ENCODE results near the gene ATXN1.
"Not testable (repeated sequence)": the region's sequence is repeated elsewhere in the genome, so short reads cannot be mapped to it uniquely, and the experiment has no call there.

ATXN1 gene

GRCh38 chr6:16391451-16391912 is 369.8 kb downstream of the ATXN1 start:
- peak; percentile 51 for DNase-seq
- Histone ChIP-seq H3K36me3 (ENCODE audit: control insufficient read depth in 1 of 2, insufficient read depth in 2 of 2, low read depth in 1 of 2, low read length in 2 of 2) (peaks cover 0 to under 1% of the 10 kb centered on the region in 2 experiments), H2AK5ac (ENCODE audit: low read length, severe bottlenecking) (peak overlapping the region; percentile 94), H3K4me2 (ENCODE audit: low read length, poor library complexity, severe bottlenecking) (no peak overlapping the region), H2AFZ (ENCODE audit: low read depth, low read length) (no peak overlapping the region), H2BK120ac (ENCODE audit: low read depth, low read length) (no peak overlapping the region), H3K18ac (ENCODE audit: low read depth in 1 of 2, low read length in 2 of 2) (peak overlapping the region; percentile 31 to 84), H3K27me3 (ENCODE audit: control insufficient read depth in 1 of 2, insufficient read depth in 1 of 2, low read length in 2 of 2) (no peaks in the 10 kb centered on the region), H3K79me1 (replicated peaks; ENCODE audit: low read length, poor library complexity, severe bottlenecking) (peaks cover 4% of the 10 kb centered on the region), H2BK12ac (ENCODE audit: low read length in 2 of 2) (peak overlapping the region; percentile 59), H3K4ac (ENCODE audit: low read depth in 1 of 2, low read length in 2 of 2) (peak overlapping the region in 1 of 2 experiments; percentile 65), H3K9me3 (ENCODE audit: control insufficient read depth, low read length) (no peaks in the 10 kb centered on the region), H4K91ac (ENCODE audit: low read length) (peak overlapping the region; percentile 65), H3K14ac (ENCODE audit: low read length in 2 of 2) (no peak overlapping the region), H3K27ac (ENCODE audit: low read length, poor library complexity, severe bottlenecking) (peak overlapping the region; percentile 19), H3K23ac (ENCODE audit: low read length in 2 of 2) (no peak overlapping the region), H3K9ac (ENCODE audit: low read length) (peak overlapping the region; percentile 54), H3K4me3 (ENCODE audit: insufficient read depth in 1 of 2, low read depth in 1 of 2, low read length in 2 of 2) (no peak overlapping the region), H2BK15ac (ENCODE audit: low read depth, poor library complexity, severe bottlenecking) (peak overlapping the region; percentile 66), H3K4me1 (ENCODE audit: control insufficient read depth, insufficient read depth, low read depth, low read length) (peaks cover 13% of the 10 kb centered on the region), H4K8ac (ENCODE audit: low read length) (peak overlapping the region; percentile 48), H2BK5ac (ENCODE audit: low read depth, low read length, poor library complexity, severe bottlenecking) (no peak overlapping the region)
- 3% methylated on average over 2 of the region's 2 CpGs for WGBS

GRCh38 chr6:16390909-16391450 is 370.3 kb downstream of the ATXN1 start:
- not testable (repeated sequence) for H3K4ac ChIP-seq (ENCODE audit: low read depth in 1 of 2, low read length in 2 of 2); H3K14ac ChIP-seq (ENCODE audit: low read length in 2 of 2); H3K9me3 ChIP-seq (ENCODE audit: control insufficient read depth, low read length); DNase-seq; H3K18ac ChIP-seq (ENCODE audit: low read depth in 1 of 2, low read length in 2 of 2); H2BK15ac ChIP-seq (ENCODE audit: low read depth, poor library complexity, severe bottlenecking); H3K23ac ChIP-seq (ENCODE audit: low read length in 2 of 2); H4K8ac ChIP-seq (ENCODE audit: low read length); H3K27ac ChIP-seq (ENCODE audit: low read length, poor library complexity, severe bottlenecking); H2AK5ac ChIP-seq (ENCODE audit: low read length, severe bottlenecking); H2BK5ac ChIP-seq (ENCODE audit: low read depth, low read length, poor library complexity, severe bottlenecking); H4K91ac ChIP-seq (ENCODE audit: low read length); H3K4me3 ChIP-seq (ENCODE audit: insufficient read depth in 1 of 2, low read depth in 1 of 2, low read length in 2 of 2); H3K79me1 ChIP-seq (replicated peaks; ENCODE audit: low read length, poor library complexity, severe bottlenecking); H2AFZ ChIP-seq (ENCODE audit: low read depth, low read length); H3K27me3 ChIP-seq (ENCODE audit: control insufficient read depth in 1 of 2, insufficient read depth in 1 of 2, low read length in 2 of 2); H2BK120ac ChIP-seq (ENCODE audit: low read depth, low read length); H3K4me2 ChIP-seq (ENCODE audit: low read length, poor library complexity, severe bottlenecking); H3K36me3 ChIP-seq (ENCODE audit: control insufficient read depth in 1 of 2, insufficient read depth in 2 of 2, low read depth in 1 of 2, low read length in 2 of 2)
- Histone ChIP-seq H3K4me1 (ENCODE audit: control insufficient read depth, insufficient read depth, low read depth, low read length) (peaks cover 13% of the 10 kb centered on the region), H3K9ac (ENCODE audit: low read length) (peak overlapping the region; percentile 54), H2BK12ac (ENCODE audit: low read length in 2 of 2) (peak overlapping the region in 1 of 2 experiments; percentile 2)
- 100% methylated on average over 4 of the region's 6 CpGs for WGBS

- Histone ChIP-seq H4K91ac (ENCODE audit: low read length) (no peak overlapping the region), H3K14ac (ENCODE audit: low read length in 2 of 2) (no peak overlapping the region), H3K18ac (ENCODE audit: low read depth in 1 of 2, low read length in 2 of 2) (no peak overlapping the region), H4K8ac (ENCODE audit: low read length) (no peak overlapping the region), H3K4ac (ENCODE audit: low read depth in 1 of 2, low read length in 2 of 2) (no peak overlapping the region), H3K4me1 (ENCODE audit: control insufficient read depth, insufficient read depth, low read depth, low read length) (peaks cover 13% of the 10 kb centered on the region), H3K4me2 (ENCODE audit: low read length, poor library complexity, severe bottlenecking) (no peak overlapping the region), H3K4me3 (ENCODE audit: insufficient read depth in 1 of 2, low read depth in 1 of 2, low read length in 2 of 2) (no peak overlapping the region), H2BK15ac (ENCODE audit: low read depth, poor library complexity, severe bottlenecking) (no peak overlapping the region), H2AK5ac (ENCODE audit: low read length, severe bottlenecking) (no peak overlapping the region), H3K79me1 (replicated peaks; ENCODE audit: low read length, poor library complexity, severe bottlenecking) (peaks cover 8% of the 10 kb centered on the region), H3K27me3 (ENCODE audit: control insufficient read depth in 1 of 2, insufficient read depth in 1 of 2, low read length in 2 of 2) (no peaks in the 10 kb centered on the region), H2BK5ac (ENCODE audit: low read depth, low read length, poor library complexity, severe bottlenecking) (no peak overlapping the region), H2BK12ac (ENCODE audit: low read length in 2 of 2) (no peak overlapping the region), H3K36me3 (ENCODE audit: control insufficient read depth in 1 of 2, insufficient read depth in 2 of 2, low read depth in 1 of 2, low read length in 2 of 2) (peaks cover 0 to 9% of the 10 kb centered on the region in 2 experiments), H3K9ac (ENCODE audit: low read length) (no peak overlapping the region), H3K9me3 (ENCODE audit: control insufficient read depth, low read length) (no peaks in the 10 kb centered on the region), H3K27ac (ENCODE audit: low read length, poor library complexity, severe bottlenecking) (no peak overlapping the region), H2BK120ac (ENCODE audit: low read depth, low read length) (no peak overlapping the region), H2AFZ (ENCODE audit: low read depth, low read length) (no peak overlapping the region), H3K23ac (ENCODE audit: low read length in 2 of 2) (no peak overlapping the region)
- DNase-seq: no peak
- 47% methylated on average over 2 of the region's 2 CpGs for WGBS
Observed at GRCh38 chr6:16389642-16390041, 371.6 kb downstream of the ATXN1 start.

- H3K27me3 ChIP-seq (ENCODE audit: control insufficient read depth in 1 of 2, insufficient read depth in 1 of 2, low read length in 2 of 2): no peaks in the 10 kb centered on the region
- no peak overlapping the region for H2AFZ ChIP-seq (ENCODE audit: low read depth, low read length)
- H2AK5ac ChIP-seq (ENCODE audit: low read length, severe bottlenecking): no peak overlapping the region
- peaks cover 13% of the 10 kb centered on the region for H3K4me1 ChIP-seq (ENCODE audit: control insufficient read depth, insufficient read depth, low read depth, low read length)
- no peak overlapping the region for H3K9ac ChIP-seq (ENCODE audit: low read length)
- H4K91ac ChIP-seq (ENCODE audit: low read length): no peak overlapping the region
- no peak overlapping the region for H4K8ac ChIP-seq (ENCODE audit: low read length)
- H3K4me2 ChIP-seq (ENCODE audit: low read length, poor library complexity, severe bottlenecking): no peak overlapping the region
- H3K14ac ChIP-seq (ENCODE audit: low read length in 2 of 2): no peak overlapping the region
- no peak overlapping the region for H3K27ac ChIP-seq (ENCODE audit: low read length, poor library complexity, severe bottlenecking)
- H3K36me3 ChIP-seq (ENCODE audit: control insufficient read depth in 1 of 2, insufficient read depth in 2 of 2, low read depth in 1 of 2, low read length in 2 of 2): peaks cover 0 to 12% of the 10 kb centered on the region in 2 experiments
- H2BK12ac ChIP-seq (ENCODE audit: low read length in 2 of 2): no peak overlapping the region
- H3K18ac ChIP-seq (ENCODE audit: low read depth in 1 of 2, low read length in 2 of 2): no peak overlapping the region
- no peak for DNase-seq
- peaks cover 8% of the 10 kb centered on the region for H3K79me1 ChIP-seq (replicated peaks; ENCODE audit: low read length, poor library complexity, severe bottlenecking)
- 50% methylated on average over 1 of the region's 1 CpG for whole genome bisulfite sequencing
- no peak overlapping the region for H2BK120ac ChIP-seq (ENCODE audit: low read depth, low read length)
- H2BK5ac ChIP-seq (ENCODE audit: low read depth, low read length, poor library complexity, severe bottlenecking): no peak overlapping the region
- no peak overlapping the region for H3K4ac ChIP-seq (ENCODE audit: low read depth in 1 of 2, low read length in 2 of 2)
- no peak overlapping the region for H3K23ac ChIP-seq (ENCODE audit: low read length in 2 of 2)
- H2BK15ac ChIP-seq (ENCODE audit: low read depth, poor library complexity, severe bottlenecking): no peak overlapping the region
- H3K9me3 ChIP-seq (ENCODE audit: control insufficient read depth, low read length): no peaks in the 10 kb centered on the region
- H3K4me3 ChIP-seq (ENCODE audit: insufficient read depth in 1 of 2, low read depth in 1 of 2, low read length in 2 of 2): no peak overlapping the region
Observed at GRCh38 chr6:16388488-16388887, 372.8 kb downstream of the ATXN1 start.
